ENCODE results near the gene ZC3H12D.
"Not testable (repeated sequence)": the region's sequence is repeated elsewhere in the genome, so short reads cannot be mapped to it uniquely, and the experiment has no call there.

ZC3H12D gene

GRCh38 chr6:149460249-149460648 lies 24.6 kb downstream of the ZC3H12D start:
- not testable (repeated sequence) for DNase-seq (ENCODE audit: low read depth in 4 of 4, low spot score in 1 of 4)

- no peak for DNase-seq (ENCODE audit: low read depth in 4 of 4, low spot score in 1 of 4)
Measured at GRCh38 chr6:149459761-149460160, 25.1 kb downstream of the ZC3H12D start.

DNA sequence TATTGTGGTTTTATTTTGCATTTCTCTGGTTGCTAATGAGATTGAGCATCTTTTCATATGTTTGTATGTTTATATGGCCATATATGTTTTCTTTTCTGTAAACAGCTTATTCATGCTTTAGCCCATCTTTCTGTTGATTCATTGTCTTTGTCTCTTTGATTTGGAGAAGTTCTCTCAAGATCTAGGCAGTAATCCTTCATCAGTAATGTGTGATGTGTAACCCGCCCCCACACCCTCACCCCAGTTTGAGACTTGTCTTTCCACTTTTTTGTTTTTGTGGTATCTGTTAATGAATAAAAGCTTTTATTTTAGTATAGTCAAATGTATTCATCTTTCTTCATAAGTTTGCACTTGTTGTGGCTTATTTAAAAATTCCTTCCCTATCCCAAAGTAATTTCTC lies 26.0 kb downstream of the ZC3H12D start:
- no peak for DNase-seq (ENCODE audit: low read depth in 4 of 4, low spot score in 1 of 4)

- no peak for DNase-seq (ENCODE audit: low read depth in 4 of 4, low spot score in 1 of 4)
Measured at GRCh38 chr6:149458196-149458595, 26.6 kb downstream of the ZC3H12D start.

GRCh38 chr6:149457316-149457884 lies 27.4 kb downstream of the ZC3H12D start:
- DNase-seq (ENCODE audit: low read depth in 4 of 4, low spot score in 1 of 4): no peak

DNA sequence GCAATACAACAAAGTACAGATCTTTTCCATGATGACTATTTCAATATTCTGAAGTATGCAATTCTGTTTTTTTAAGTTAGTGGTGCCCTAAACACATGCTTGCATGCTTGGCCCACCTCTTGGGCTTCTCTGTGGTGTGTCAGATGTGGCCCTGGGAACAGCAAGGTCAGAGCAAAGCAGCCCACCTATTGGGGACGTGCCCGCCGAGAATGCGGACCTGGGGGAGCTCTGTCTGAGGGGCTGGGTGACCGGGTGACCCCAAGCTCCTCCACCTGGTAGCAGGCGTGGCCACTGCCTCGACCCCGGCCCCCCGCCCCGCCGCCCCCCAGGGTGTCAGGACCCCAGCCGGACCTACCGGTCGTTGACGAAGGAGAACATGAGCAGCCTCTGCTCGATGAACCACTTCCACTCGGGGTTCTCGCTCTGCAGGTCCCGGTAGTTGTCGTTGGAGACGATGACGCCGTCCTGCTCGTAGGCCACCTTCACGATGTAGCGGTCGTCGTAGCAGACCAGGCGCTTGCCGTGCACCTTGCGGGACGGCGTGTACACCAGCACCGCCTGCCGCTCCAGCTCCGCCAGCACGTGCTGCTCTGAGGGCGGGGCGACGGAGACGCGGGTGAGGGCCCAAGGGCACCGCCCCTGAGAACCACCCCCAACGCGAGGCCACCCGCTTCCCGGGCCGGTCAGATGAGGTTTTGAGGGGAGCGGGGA lies 28.3 kb downstream of the ZC3H12D start:
- DNase-seq (ENCODE audit: low read depth in 4 of 4, low spot score in 1 of 4): no peak

- DNase-seq (ENCODE audit: low read depth in 4 of 4, low spot score in 1 of 4): no peak
Measured at GRCh38 chr6:149455031-149455732, 29.6 kb downstream of the ZC3H12D start.

GRCh38 chr6:149454346-149454848 lies 30.4 kb downstream of the ZC3H12D start:
- DNase-seq (ENCODE audit: low read depth in 4 of 4, low spot score in 1 of 4): no peak

DNA sequence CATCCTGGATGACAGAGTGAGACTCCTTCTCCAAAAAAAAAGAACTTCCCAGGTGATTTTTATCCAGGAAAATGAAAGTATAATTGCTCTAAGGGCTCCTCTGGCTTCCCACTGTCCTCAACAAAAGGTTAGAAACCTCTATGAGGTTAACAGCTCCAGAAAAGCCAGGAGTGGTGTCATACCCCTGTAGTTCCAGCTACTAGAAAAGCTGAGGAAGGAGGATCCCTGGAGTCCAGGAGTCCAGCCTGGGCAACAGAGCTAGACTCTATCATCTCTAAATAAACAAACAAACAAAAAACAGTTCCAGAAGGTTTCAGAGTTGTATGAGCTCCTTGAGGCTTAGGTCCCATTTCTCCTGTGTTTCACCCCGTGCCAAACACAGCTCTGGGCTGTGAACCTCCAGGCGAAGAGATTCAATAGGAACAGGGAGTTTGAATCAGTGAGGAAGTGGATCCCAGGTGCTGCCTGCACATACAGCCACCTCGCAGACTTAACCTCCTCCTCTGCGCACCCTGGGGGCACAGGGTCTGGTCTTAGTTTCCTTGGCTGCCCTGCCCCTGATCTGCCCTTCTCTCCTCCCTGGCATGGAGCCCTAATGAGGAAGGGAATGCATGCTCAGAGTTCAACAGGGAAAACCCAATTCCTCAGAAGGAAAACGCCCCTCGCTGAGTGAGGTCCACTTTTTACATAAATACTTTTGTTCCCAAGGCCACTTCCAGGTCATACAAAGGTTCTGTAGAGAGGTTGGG lies 31.0 kb downstream of the ZC3H12D start:
- DNase-seq (ENCODE audit: low read depth in 4 of 4, low spot score in 1 of 4): no peak

DNA sequence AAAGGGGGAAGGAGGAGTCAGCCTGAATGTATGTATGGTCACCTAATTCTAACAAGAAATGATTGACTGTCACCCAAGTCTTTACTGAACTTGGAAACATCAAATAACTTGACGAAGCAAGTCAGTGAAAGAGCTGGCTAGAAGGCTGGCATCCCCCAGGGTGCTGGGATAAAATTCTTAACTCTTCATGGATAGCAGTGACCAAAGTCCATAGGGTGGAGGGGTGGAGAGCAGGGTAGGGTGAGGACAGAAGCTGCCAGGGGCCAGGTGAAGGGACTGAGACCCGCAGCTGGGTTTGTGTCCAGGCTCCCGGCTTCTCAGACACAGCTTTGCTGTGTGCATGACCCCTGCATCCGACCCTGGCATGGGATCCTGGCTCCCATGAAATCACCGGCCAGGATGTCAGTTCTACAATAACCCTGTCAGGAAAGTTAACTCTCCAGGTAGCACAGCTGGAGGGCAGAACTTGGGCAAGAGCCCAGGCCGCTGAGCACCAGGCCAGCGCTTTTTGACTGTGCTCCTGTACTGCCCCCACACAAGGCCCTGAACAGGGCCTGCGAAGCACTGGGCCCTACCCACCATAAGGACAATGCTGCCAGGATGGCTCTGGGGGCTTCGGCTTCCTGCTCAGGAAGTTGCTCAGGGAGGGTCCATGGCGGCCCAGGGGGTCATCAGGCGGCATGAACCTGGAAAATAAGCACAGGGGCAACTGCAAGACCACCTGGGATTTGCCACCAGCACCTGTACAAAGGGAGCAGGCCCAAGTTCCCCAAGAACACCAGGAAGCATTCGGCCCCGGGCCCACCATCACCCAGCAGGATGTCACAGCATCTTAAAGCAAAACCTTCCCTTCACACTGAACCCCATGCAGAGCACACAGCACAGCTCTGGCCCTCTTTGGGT lies 32.5 kb downstream of the ZC3H12D start:
- DNase-seq (ENCODE audit: low read depth in 4 of 4, low spot score in 1 of 4): no peak

DNA sequence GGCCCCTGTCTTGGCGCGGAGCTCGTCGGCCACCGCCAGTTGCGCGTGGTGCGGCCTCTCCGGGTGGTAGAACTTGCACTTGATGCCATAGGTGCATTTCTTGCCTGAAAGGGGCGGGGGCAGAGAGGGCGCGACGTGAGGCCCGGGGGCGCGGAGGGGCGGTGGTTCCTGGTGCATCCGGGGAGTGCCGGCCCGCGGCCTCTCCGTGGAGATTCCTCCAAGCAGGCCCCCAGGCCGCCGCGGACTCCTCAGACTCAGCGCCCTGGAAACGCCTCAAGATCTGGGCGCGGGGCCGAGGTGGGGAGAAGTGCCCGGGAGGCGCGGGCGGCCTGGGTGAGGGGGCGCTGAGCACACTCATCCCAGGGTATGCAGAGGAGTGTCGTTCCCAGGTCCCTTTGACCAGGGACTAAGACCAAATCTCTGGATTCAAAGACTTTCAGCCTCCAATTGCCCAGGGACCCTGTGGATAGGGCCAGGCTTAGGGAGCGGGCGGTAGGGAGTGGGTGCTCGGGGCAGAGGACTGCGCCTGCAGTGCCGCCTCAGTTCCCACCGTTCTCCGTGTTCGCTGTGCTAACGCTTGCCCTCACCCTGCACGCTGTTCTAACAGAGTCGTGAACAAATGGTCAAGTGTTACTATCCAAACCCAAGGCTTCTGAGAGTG lies 33.3 kb downstream of the ZC3H12D start:
- no peak for DNase-seq (ENCODE audit: low read depth in 4 of 4, low spot score in 1 of 4)

DNA sequence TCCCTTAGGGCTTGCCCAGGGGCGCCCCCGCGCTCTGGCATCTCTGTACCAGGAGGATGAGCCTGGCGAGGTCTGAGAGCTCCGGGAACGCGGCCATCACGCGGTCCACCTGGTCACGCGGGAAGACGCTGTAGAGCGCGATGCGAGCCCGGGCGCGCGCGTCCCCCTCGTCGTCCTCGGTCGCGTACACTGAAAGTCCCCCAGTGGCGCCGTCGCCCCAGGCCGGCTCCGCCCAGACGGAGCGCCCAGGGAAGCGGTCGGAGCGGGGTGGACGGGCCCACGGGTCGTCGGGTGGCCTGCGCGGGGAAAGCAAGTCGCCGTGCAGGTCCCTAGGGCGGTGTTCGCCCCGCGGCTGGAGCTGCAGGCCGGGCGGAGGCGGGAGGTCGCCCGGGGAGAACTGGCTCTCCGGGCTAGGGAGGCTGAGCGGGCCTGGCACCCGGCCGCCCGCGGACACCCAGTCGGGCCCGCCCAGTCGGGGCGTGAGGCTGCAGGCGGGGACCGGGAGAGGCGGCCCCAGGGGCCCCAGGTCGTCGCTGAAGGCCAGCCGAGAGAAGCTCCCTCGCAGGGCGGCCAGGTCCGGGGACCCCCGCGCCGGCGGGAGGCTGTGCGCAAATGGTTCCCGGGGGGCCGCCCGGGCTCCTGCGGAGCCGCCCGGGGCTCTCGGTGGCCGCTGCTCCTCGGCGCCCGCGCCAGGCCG lies 34.0 kb downstream of the ZC3H12D start:
- DNase-seq (ENCODE audit: low read depth in 4 of 4, low spot score in 1 of 4): no peak

GRCh38 chr6:149449831-149450678 lies 34.8 kb downstream of the ZC3H12D start:
- DNase-seq (ENCODE audit: low read depth in 4 of 4, low spot score in 1 of 4): no peak

DNA sequence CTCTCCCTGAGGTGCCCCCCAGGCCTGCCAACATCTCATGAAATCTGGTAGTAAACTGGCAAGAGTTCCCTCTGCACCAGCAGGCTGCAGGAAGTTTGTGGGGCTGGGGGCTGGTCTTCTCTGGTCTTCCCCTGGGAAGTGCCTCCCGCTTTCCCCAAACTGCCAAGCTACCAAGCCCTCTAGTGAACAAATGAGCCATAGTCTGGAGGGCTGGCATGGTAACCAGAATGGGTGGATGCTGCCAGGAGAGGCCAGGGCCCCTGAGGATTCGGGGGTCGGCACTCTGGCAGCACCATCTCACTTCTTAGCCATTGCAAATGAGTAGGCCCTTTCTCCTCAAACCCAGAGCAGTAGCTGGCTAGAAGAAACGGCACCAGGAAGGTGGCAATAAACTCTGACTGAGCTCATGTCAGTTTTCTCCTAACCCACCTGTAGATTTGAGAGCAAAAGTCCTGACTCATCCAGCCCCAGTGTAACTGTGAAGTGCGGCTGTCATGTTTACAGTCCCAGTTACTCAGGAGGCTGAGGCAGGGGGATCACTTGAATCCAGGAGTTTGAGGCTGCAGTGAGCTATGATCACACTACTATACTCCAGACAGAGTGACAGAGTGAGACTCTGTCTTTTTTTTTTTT lies 35.9 kb downstream of the ZC3H12D start:
- no peak for DNase-seq (ENCODE audit: low read depth in 4 of 4, low spot score in 1 of 4)

- no peak for DNase-seq (ENCODE audit: low read depth in 4 of 4, low spot score in 1 of 4)
Measured at GRCh38 chr6:149446791-149447376, 37.9 kb downstream of the ZC3H12D start.

GRCh38 chr6:149445573-149445972 lies 39.2 kb downstream of the ZC3H12D start:
- no peak for DNase-seq (ENCODE audit: low read depth in 4 of 4, low spot score in 1 of 4)

DNA sequence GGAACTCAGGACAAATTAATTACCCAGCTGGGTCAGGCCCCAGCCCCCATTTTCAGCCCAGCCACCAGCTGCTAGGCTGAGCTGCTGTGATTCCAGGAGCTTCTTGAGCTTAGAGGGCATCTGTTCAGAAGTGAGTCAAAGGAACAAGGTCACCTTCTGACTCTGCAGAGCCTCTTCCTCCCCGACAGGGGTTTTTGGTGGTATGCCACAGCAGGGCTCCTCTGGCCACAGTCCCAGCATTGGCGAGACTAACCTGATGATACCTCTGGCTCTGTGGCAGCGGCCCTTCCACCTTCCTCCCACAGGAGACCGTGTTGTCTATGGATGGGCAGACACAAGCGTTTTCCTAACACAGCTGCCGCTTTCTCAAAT lies 39.7 kb downstream of the ZC3H12D start:
- DNase-seq (ENCODE audit: low read depth in 4 of 4, low spot score in 1 of 4): no peak
